Endodermal cell (in vitro differentiated cells): Measurements from ENCODE around the gene BNIP2. TPM values are rescaled to one million over a fixed set of nuclear protein-coding genes. Genes with fewer than 3 reads are reported as not detected.
"Not testable (repeated sequence)": the region's sequence is repeated elsewhere in the genome, so short reads cannot be mapped to it uniquely, and the experiment has no call there.

Experiments
- DNase-seq: peaks from one replicate; pipeline ENCODE4 v3.0.0-alpha.2; 2017
- H3K27ac ChIP-seq: 2 replicates; pipeline ENCODE4 v1.5.1; 2013; ENCODE audit warnings: mild to moderate bottlenecking, low read depth, low read length, moderate library complexity
- H3K27me3 ChIP-seq: 2 replicates; pipeline ENCODE4 v1.6.1; 2013; ENCODE audit warnings: mild to moderate bottlenecking, low read length, moderate library complexity; ENCODE audit not compliant: insufficient read depth, control insufficient read depth, poor library complexity, severe bottlenecking
- H3K36me3 ChIP-seq: 2 replicates; pipeline ENCODE4 v1.7.0; 2013; ENCODE audit warnings: mild to moderate bottlenecking, low read length, moderate library complexity; ENCODE audit not compliant: control insufficient read depth, insufficient read depth
- H3K4me1 ChIP-seq: one replicate; pipeline ENCODE4 v1.7.0; 2013; ENCODE audit warnings: low read length; ENCODE audit not compliant: control insufficient read depth, insufficient read depth
- H3K4me3 ChIP-seq: 2 replicates; pipeline ENCODE4 v1.5.1; 2013; ENCODE audit warnings: mild to moderate bottlenecking, low read length, moderate library complexity
- H3K9ac ChIP-seq: 2 replicates; pipeline ENCODE4 v1.6.1; 2013; ENCODE audit warnings: mild to moderate bottlenecking, low read length, moderate library complexity; ENCODE audit not compliant: poor library complexity, severe bottlenecking; ENCODE audit errors: extremely low read depth
- H3K9me3 ChIP-seq: 2 replicates; pipeline ENCODE4 v1.6.1; 2013; ENCODE audit warnings: mild to moderate bottlenecking, low read length, moderate library complexity; ENCODE audit not compliant: control insufficient read depth
- H3K27ac Mint-ChIP-seq: 2 replicates; pipeline ENCODE4 v1.8.0; 2020; ENCODE audit warnings: mixed read lengths
- H3K27me3 Mint-ChIP-seq: 2 replicates; pipeline ENCODE4 v1.8.0; 2021; ENCODE audit warnings: mild to moderate bottlenecking, mixed read lengths; ENCODE audit not compliant: insufficient read depth
- H3K36me3 Mint-ChIP-seq: 2 replicates; pipeline ENCODE4 v1.8.0; 2020; ENCODE audit warnings: low read depth, mixed read lengths
- H3K4me1 Mint-ChIP-seq: 2 replicates; pipeline ENCODE4 v1.8.0; 2020; ENCODE audit warnings: mixed read lengths
- H3K4me3 Mint-ChIP-seq: 2 replicates; pipeline ENCODE4 v1.8.0; 2020; ENCODE audit warnings: mild to moderate bottlenecking, moderate library complexity, mixed read lengths
- H3K9me3 Mint-ChIP-seq: 2 replicates; pipeline ENCODE4 v1.8.0; 2020; ENCODE audit warnings: mild to moderate bottlenecking, mixed read lengths
- WGBS, 2 experiments: methylation state at CpG; one replicate each; pipeline versions ENCODE4 v1.1.5 to v1.1.7; 2013; ENCODE audit warnings: missing lambda C conversion rate in 2 of 2, mixed read lengths in 1 of 2; ENCODE audit not compliant: insufficient coverage in 1 of 2, insufficient read length in 1 of 2; 5-methylcytosine and 5-hydroxymethylcytosine counted together
- total RNA-seq, 2 donors: library from RNA; stranded (reverse); fragmentation: NEBNext Ultra II Directional in 1 of 2; extraction: Animal tissue kit (Norgen Biotek cat#: 25700) in 1 of 2; gene quantifications; 2 replicates in 1 of 2; 3 replicates in 1 of 2; pipeline ENCODE4 v1.2.1, GENCODE V29; 2021
- TF ChIP-seq, protein P1 (sequence below): fragments of 200-600 bp; sonication (generic); conservative IDR thresholded peaks from 2 replicates; pipeline ENCODE4 v1.5.0; 2021; ENCODE audit warnings: antibody characterized with exemption, mild to moderate bottlenecking

Gene BNIP2
- total RNA-seq, 2 donors from 2014 or later = 52.3 to 52.6 TPM

DNA sequence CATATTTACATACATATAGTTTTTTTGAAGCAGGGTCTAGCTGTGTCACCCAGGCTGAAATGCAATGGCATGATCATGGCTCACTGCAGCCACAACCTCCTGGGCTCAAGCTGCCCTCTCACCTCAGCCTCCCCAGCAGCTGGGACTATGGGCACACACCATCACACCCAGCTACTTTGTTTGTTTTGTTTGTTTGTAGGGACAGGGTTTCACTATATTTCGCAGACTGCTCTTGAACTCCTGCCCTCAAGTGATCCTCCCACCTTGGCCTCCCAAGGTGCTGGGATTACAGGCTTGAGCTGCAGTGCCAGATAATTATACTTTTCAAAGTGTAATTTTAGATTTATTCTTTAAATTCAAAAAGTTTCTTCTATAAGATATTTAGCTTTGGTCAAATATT is 42.0 kb downstream of the BNIP2 start:
- 80% methylated on average over 1 of the region's 1 CpG; no CpG with 5 or more reads in 1 of the 2 experiments for WGBS, 2 experiments

DNA sequence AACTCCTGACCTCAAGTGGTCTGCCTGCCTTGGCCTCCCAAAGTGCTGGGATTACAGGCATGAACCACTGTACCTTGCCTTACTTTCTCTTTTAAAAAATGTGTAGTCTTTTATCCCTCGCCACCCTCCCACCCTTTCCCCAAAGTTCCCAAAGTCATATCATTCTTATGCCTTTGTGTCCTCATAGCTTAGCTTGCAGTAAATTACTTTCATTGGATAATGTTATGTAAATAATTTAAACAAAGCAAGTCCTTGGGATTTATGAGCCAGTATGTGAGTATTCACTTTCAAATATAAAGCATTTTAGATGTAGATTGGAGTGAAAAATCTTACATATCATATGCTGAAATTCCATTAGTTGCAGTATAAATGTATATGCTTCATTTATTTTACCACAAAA is 42.8 kb downstream of the BNIP2 start:
- H3K9me3 ChIP-seq = no peaks in the 10 kb centered on the region
- Mint-ChIP-seq H3K27ac (no peak overlapping the region), H3K36me3 (peaks cover 61% of the 10 kb centered on the region), H3K4me1 (peaks cover 7% of the 10 kb centered on the region), H3K4me3 (no peak overlapping the region), H3K9me3 (no peaks in the 10 kb centered on the region), H3K27me3 (no peaks in the 10 kb centered on the region)
- H3K9ac ChIP-seq = no peak overlapping the region
- H3K4me3 ChIP-seq = no peak overlapping the region
- no peaks in the 10 kb centered on the region for H3K4me1 ChIP-seq
- DNase-seq = no peak
- no peaks in the 10 kb centered on the region for H3K27me3 ChIP-seq
- TF ChIP-seq, protein P1, sequence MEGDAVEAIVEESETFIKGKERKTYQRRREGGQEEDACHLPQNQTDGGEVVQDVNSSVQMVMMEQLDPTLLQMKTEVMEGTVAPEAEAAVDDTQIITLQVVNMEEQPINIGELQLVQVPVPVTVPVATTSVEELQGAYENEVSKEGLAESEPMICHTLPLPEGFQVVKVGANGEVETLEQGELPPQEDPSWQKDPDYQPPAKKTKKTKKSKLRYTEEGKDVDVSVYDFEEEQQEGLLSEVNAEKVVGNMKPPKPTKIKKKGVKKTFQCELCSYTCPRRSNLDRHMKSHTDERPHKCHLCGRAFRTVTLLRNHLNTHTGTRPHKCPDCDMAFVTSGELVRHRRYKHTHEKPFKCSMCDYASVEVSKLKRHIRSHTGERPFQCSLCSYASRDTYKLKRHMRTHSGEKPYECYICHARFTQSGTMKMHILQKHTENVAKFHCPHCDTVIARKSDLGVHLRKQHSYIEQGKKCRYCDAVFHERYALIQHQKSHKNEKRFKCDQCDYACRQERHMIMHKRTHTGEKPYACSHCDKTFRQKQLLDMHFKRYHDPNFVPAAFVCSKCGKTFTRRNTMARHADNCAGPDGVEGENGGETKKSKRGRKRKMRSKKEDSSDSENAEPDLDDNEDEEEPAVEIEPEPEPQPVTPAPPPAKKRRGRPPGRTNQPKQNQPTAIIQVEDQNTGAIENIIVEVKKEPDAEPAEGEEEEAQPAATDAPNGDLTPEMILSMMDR = no peak
- WGBS, 2 experiments = 91% methylated on average over 1 of the region's 1 CpG; no CpG with 5 or more reads in 1 of the 2 experiments
- H3K27ac ChIP-seq = no peak overlapping the region
- peaks cover 84% of the 10 kb centered on the region for H3K36me3 ChIP-seq

More for the DNA sequence above, 42.0 kb downstream of the BNIP2 start:
- H3K9me3 ChIP-seq = peaks cover 6% of the 10 kb centered on the region
- Mint-ChIP-seq H3K9me3 (no peaks in the 10 kb centered on the region), H3K27me3 (no peaks in the 10 kb centered on the region), H3K4me1 (peaks cover 4% of the 10 kb centered on the region), H3K4me3 (no peak overlapping the region), H3K27ac (no peak overlapping the region), H3K36me3 (peaks cover 61% of the 10 kb centered on the region)
- H3K4me1 ChIP-seq = no peaks in the 10 kb centered on the region
- TF ChIP-seq, protein P1 = no peak
- H3K36me3 ChIP-seq = peaks cover 84% of the 10 kb centered on the region
- H3K4me3 ChIP-seq = no peak overlapping the region
- H3K27ac ChIP-seq = no peak overlapping the region
- no peaks in the 10 kb centered on the region for H3K27me3 ChIP-seq
- no peak overlapping the region for H3K9ac ChIP-seq
- DNase-seq = no peak

DNA sequence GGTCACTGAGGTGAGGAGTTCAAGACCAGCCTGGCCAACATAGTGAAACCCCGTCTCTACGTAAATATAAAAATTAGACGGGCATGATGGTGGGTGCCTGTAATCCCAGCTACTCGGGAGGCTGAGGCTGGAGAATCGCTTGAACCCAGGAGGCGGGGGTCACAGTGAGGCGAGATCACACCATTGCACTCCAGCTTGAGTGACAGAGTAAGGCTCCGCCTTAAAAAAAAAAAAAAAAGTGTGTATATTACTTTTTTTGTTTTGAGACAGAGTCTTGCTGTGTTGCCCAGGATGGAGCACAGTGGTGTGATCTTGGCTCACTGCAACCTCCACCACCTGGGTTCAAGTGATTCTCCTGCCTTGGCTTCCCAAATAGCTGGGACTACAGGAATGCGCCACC is 43.3 kb downstream of the BNIP2 start:
- not testable (repeated sequence) for H3K9me3 Mint-ChIP-seq

DNA sequence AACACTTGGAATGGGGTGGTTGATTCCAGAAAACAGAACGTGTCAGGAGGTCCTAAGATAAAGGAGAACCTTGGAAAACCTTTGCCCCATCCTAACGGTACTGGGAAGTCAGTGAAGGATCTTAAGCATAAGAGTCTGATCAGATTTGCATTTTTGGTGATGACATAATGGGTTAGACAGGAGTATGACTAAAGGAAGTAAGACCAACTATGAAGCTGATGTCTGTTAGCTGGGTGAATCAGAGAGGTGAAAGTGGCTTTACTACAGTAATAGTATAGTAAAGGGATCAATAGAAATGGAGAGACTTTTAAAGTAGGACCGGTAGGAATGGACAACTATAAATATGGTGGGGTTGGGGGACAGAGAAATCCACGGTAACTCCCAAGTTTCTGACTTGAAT is 44.4 kb downstream of the BNIP2 start:
- TF ChIP-seq, protein P1 = no peak

More for the DNA sequence above, 43.3 kb downstream of the BNIP2 start:
- H3K4me3 Mint-ChIP-seq, H3K9ac ChIP-seq, H3K4me1 Mint-ChIP-seq, H3K9me3 ChIP-seq, H3K27me3 Mint-ChIP-seq, H3K4me1 ChIP-seq, H3K4me3 ChIP-seq, H3K27ac Mint-ChIP-seq, H3K27ac ChIP-seq, DNase-seq, H3K27me3 ChIP-seq: not testable (repeated sequence)
- 97 to 100% methylated on average over 8 to 9 of the region's 9 CpGs for WGBS, 2 experiments
- peaks cover 65% of the 10 kb centered on the region for H3K36me3 Mint-ChIP-seq
- peaks cover 84% of the 10 kb centered on the region for H3K36me3 ChIP-seq

More for the DNA sequence above, 44.4 kb downstream of the BNIP2 start:
- 94 to 98% methylated on average over 4 of the region's 4 CpGs for WGBS, 2 experiments
- Histone ChIP-seq H3K9ac (no peak overlapping the region), H3K9me3 (no peaks in the 10 kb centered on the region), H3K27ac (no peak overlapping the region), H3K4me3 (no peak overlapping the region), H3K27me3 (no peaks in the 10 kb centered on the region), H3K36me3 (peaks cover 84% of the 10 kb centered on the region), H3K4me1 (peaks cover 4% of the 10 kb centered on the region)
- H3K4me1 Mint-ChIP-seq = peaks cover 5% of the 10 kb centered on the region
- H3K9me3 Mint-ChIP-seq = no peaks in the 10 kb centered on the region
- H3K4me3 Mint-ChIP-seq = no peak overlapping the region
- H3K27ac Mint-ChIP-seq = peak overlapping the region; percentile 45
- no peak for DNase-seq
- peaks cover 65% of the 10 kb centered on the region for H3K36me3 Mint-ChIP-seq
- H3K27me3 Mint-ChIP-seq = no peaks in the 10 kb centered on the region
